B cell (primary cell): ENCODE measurements around the gene ATXN7L3.
"Not testable (repeated sequence)": the region's sequence is repeated elsewhere in the genome, so short reads cannot be mapped to it uniquely, and the experiment has no call there.

Source experiments
- CTCF ChIP-seq: fragments of 200-600 bp; IDR thresholded peaks from one replicate; pipeline ENCODE4 v1.8.0; 2022; ENCODE audit warnings: antibody characterized with exemption, mild to moderate bottlenecking
- EZH2 ChIP-seq: IDR thresholded peaks from 2 replicates; pipeline ENCODE4 v1.6.1; 2012; ENCODE audit warnings: borderline replicate concordance, low read depth, mild to moderate bottlenecking, moderate library complexity, low read length; ENCODE audit not compliant: insufficient read depth, poor library complexity, severe bottlenecking

- not testable (repeated sequence) for TF ChIP-seq CTCF, EZH2
Observed at GRCh38 chr17:44237886-44238285, 38.2 kb upstream of the ATXN7L3 start.
